Neuronal stem cell (in vitro differentiated cells): ENCODE data around the gene TSPAN9.

Source experiments
- DNase-seq: peaks from one replicate; pipeline ENCODE4 v3.0.0-alpha.2; 2013; ENCODE audit warnings: low spot score
- H2AFZ ChIP-seq: one replicate; pipeline ENCODE4 v1.6.1; 2013; ENCODE audit warnings: mild to moderate bottlenecking, low read length, inconsistent platforms
- H2AK5ac ChIP-seq: 2 replicates; pipeline ENCODE4 v1.6.1; 2013; ENCODE audit warnings: low read depth, mild to moderate bottlenecking, inconsistent platforms, low read length, moderate library complexity, mixed read lengths
- H2BK120ac ChIP-seq: 2 replicates; pipeline ENCODE4 v1.6.1; 2013; ENCODE audit warnings: low read depth, mild to moderate bottlenecking, inconsistent platforms, low read length, moderate library complexity, mixed read lengths
- H2BK12ac ChIP-seq: one replicate; pipeline ENCODE4 v1.6.1; 2013; ENCODE audit warnings: low read length, inconsistent platforms
- H2BK15ac ChIP-seq: 2 replicates; pipeline ENCODE4 v1.6.1; 2013; ENCODE audit warnings: mild to moderate bottlenecking, low read length, inconsistent platforms, mixed read lengths
- H2BK5ac ChIP-seq: one replicate; pipeline ENCODE4 v1.6.1; 2013; ENCODE audit warnings: inconsistent platforms, mild to moderate bottlenecking, low read length, moderate library complexity
- H3K14ac ChIP-seq: one replicate; pipeline ENCODE4 v1.6.1; 2013; ENCODE audit warnings: low read length, inconsistent platforms
- H3K18ac ChIP-seq: 2 replicates; pipeline ENCODE4 v1.6.1; 2013; ENCODE audit warnings: low read length, inconsistent platforms
- H3K23ac ChIP-seq: 2 replicates; pipeline ENCODE4 v1.6.1; 2013; ENCODE audit warnings: low read depth, mild to moderate bottlenecking, mixed read lengths, low read length, inconsistent platforms; ENCODE audit not compliant: poor library complexity
- H3K27ac ChIP-seq: replicated peaks from 3 replicates; pipeline ENCODE4 v1.5.1; 2013; ENCODE audit warnings: low read length, inconsistent platforms
- H3K27me3 ChIP-seq, 3 experiments: 2 replicates each; pipeline ENCODE4 v1.6.1; 2013; ENCODE audit warnings: low read length in 3 of 3, mild to moderate bottlenecking in 2 of 3, inconsistent platforms in 1 of 3, low read depth in 1 of 3, mixed read lengths in 1 of 3, moderate library complexity in 1 of 3; ENCODE audit not compliant: control insufficient read depth in 3 of 3, insufficient read depth in 3 of 3
- H3K36me3 ChIP-seq, 2 donors: replicated peaks in 1 of 2; 2 replicates each; pipeline ENCODE4 v1.6.1; 2013; ENCODE audit warnings: low read length in 2 of 2; ENCODE audit not compliant: control insufficient read depth in 2 of 2, insufficient read depth in 2 of 2
- H3K4ac ChIP-seq: 2 replicates; pipeline ENCODE4 v1.6.1; 2013; ENCODE audit warnings: inconsistent platforms, mild to moderate bottlenecking, low read length, moderate library complexity
- H3K4me1 ChIP-seq, 2 donors: 1 replicate in 1 of 2; 2 replicates in 1 of 2; pipeline ENCODE4 v1.6.1; 2013; ENCODE audit warnings: low read length in 2 of 2, low read depth in 1 of 2; ENCODE audit not compliant: control insufficient read depth in 2 of 2, insufficient read depth in 1 of 2
- H3K4me2 ChIP-seq: one replicate; pipeline ENCODE4 v1.6.1; 2013; ENCODE audit warnings: mild to moderate bottlenecking, low read length, inconsistent platforms; ENCODE audit not compliant: insufficient read depth, poor library complexity, severe bottlenecking
- H3K4me3 ChIP-seq, 2 donors: 2 replicates each; pipeline ENCODE4 v1.5.1; 2013; ENCODE audit warnings: low read length in 2 of 2, mild to moderate bottlenecking in 2 of 2, inconsistent platforms in 1 of 2, moderate library complexity in 1 of 2
- H3K79me1 ChIP-seq: one replicate; pipeline ENCODE4 v1.6.1; 2013; ENCODE audit warnings: low read depth, mild to moderate bottlenecking, inconsistent platforms, low read length, moderate library complexity
- H3K9ac ChIP-seq: one replicate; pipeline ENCODE4 v1.6.1; 2013; ENCODE audit warnings: mild to moderate bottlenecking, low read depth, low read length, inconsistent platforms; ENCODE audit not compliant: poor library complexity
- H3K9me3 ChIP-seq, 2 donors: replicated peaks in 1 of 2; 2 replicates each; pipeline versions ENCODE3 to v1.6.1; 2013; ENCODE audit warnings: low read length in 2 of 2, mild to moderate bottlenecking in 2 of 2, inconsistent platforms in 1 of 2, low read depth in 1 of 2, mixed read lengths in 1 of 2, moderate library complexity in 1 of 2; ENCODE audit not compliant: control insufficient read depth in 2 of 2, insufficient read depth in 1 of 2
- H4K8ac ChIP-seq: one replicate; pipeline ENCODE4 v1.6.1; 2013; ENCODE audit warnings: low read depth, mild to moderate bottlenecking, inconsistent platforms, low read length, moderate library complexity
- H4K91ac ChIP-seq: one replicate; pipeline ENCODE4 v1.6.1; 2013; ENCODE audit warnings: low read length, low read depth, mild to moderate bottlenecking, inconsistent platforms; ENCODE audit not compliant: poor library complexity
- WGBS, 2 donors: extraction: QIAGEN DNeasy Blood & Tissue Kit; methylation state at CpG; one replicate each; pipeline ENCODE4 v1.1.7; 2013; ENCODE audit warnings: missing lambda C conversion rate in 2 of 2, mixed read lengths in 1 of 2; ENCODE audit not compliant: insufficient read length in 2 of 2, insufficient replicate concordance in 1 of 2; ENCODE audit errors: extremely low coverage in 2 of 2; 5-methylcytosine and 5-hydroxymethylcytosine counted together

TSPAN9 gene

DNA sequence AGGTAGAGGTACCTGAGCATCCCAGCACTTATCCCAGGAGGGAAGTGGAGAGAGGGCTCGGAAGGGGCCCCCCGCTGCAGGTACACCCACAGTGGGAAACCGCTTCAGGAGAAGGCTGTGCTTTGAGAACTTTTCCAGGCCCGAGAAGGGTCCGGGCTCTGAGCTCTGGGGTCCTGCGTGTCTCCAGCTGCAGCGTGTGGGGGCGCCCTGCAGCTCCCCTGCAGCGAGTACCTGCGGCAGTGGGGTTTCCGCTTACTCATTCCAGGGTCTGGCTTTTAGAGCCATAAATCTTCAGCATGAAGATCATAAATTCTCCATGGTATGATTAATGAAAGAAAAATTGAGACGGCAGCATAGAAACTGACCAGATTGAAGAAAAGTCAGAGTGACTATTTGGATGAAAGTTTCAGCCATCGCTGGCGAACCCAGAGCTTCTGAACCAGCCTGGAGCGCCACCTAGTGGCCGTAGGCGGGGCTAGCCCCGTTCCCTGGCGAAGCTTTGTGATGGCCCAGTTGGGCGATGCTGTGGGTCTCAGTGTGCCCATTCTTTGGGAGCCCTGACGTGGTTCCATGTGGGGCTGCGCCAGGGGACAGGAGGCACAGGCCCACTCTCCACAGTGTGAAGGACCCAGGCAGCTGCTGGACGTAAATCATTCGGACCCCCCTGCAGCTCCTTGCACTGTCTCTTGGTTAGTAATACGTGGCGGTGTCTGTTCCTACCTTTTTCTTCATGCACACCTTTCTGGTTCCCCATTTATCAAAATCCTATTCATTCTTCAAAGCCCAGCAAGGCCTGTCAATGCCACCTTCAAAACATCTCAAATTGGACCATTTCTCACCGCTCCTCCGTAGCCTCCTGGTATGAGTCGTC lies 198.2 kb downstream of the TSPAN9 start:
- H3K4ac ChIP-seq, result no peak overlapping the region
- WGBS, 2 donors, result no CpG with 5 or more reads among the region's 29 CpGs

GRCh38 chr12:3276226-3276625 lies 199.0 kb downstream of the TSPAN9 start:
- Histone ChIP-seq H3K79me1 (peaks cover 2% of the 10 kb centered on the region), H4K91ac (no peak overlapping the region), H3K4ac (no peak overlapping the region), H3K4me1 (peaks cover 7% of the 10 kb centered on the region in 2 donors), H2BK15ac (no peak overlapping the region), H4K8ac (peak overlapping the region; percentile 52), H2AK5ac (peak overlapping the region; percentile 60), H3K23ac (no peak overlapping the region), H3K9ac (no peak overlapping the region), H2BK12ac (no peak overlapping the region), H3K27me3 (no peaks in the 10 kb centered on the region), H3K27ac (no peak overlapping the region), H3K36me3 (no peaks in the 10 kb centered on the region), H3K4me3 (no peak overlapping the region), H2BK120ac (no peak overlapping the region), H3K18ac (no peak overlapping the region), H3K9me3 (no peaks in the 10 kb centered on the region), H3K4me2 (no peak overlapping the region), H3K14ac (no peak overlapping the region), H2AFZ (no peak overlapping the region), H2BK5ac (no peak overlapping the region)
- WGBS, 2 donors, result no CpG with 5 or more reads among the region's 14 CpGs
- no peak for DNase-seq

More for the DNA sequence above, 198.2 kb downstream of the TSPAN9 start:
- Histone ChIP-seq H3K9ac (peak overlapping the region; percentile 32), H3K4me3 (no peak overlapping the region), H3K27me3 (no peaks in the 10 kb centered on the region), H2BK12ac (no peak overlapping the region), H3K23ac (no peak overlapping the region), H2BK15ac (no peak overlapping the region), H4K91ac (no peak overlapping the region), H3K4me2 (no peak overlapping the region), H3K4me1 (peaks cover 6 to 9% of the 10 kb centered on the region in 2 donors), H2AFZ (no peak overlapping the region), H3K9me3 (no peaks in the 10 kb centered on the region), H2BK5ac (no peak overlapping the region), H3K18ac (peak overlapping the region; percentile 65), H2AK5ac (peak overlapping the region; percentile 72), H3K36me3 (no peaks in the 10 kb centered on the region), H4K8ac (no peak overlapping the region), H3K27ac (no peak overlapping the region), H2BK120ac (no peak overlapping the region), H3K79me1 (peaks cover 2% of the 10 kb centered on the region), H3K14ac (peak overlapping the region; percentile 6)
- peak; percentile 73 for DNase-seq

- Histone ChIP-seq H3K9me3 (no peaks in the 10 kb centered on the region), H3K36me3 (no peaks in the 10 kb centered on the region), H2BK15ac (no peak overlapping the region), H3K23ac (no peak overlapping the region), H3K27me3 (no peaks in the 10 kb centered on the region), H3K79me1 (peaks cover 2% of the 10 kb centered on the region), H2AFZ (no peak overlapping the region), H2BK120ac (no peak overlapping the region), H2BK12ac (no peak overlapping the region), H3K14ac (no peak overlapping the region), H3K4me2 (no peak overlapping the region), H3K4ac (no peak overlapping the region), H3K9ac (no peak overlapping the region), H4K8ac (no peak overlapping the region), H2BK5ac (no peak overlapping the region), H3K4me3 (no peak overlapping the region), H4K91ac (no peak overlapping the region), H3K18ac (no peak overlapping the region), H3K4me1 (peaks cover 0 to 4% of the 10 kb centered on the region in 2 donors), H3K27ac (no peak overlapping the region), H2AK5ac (no peak overlapping the region)
- no peak for DNase-seq
- no CpG with 5 or more reads among the region's 18 CpGs for WGBS, 2 donors
Measured at GRCh38 chr12:3277306-3277943, 200.2 kb downstream of the TSPAN9 start.

DNA sequence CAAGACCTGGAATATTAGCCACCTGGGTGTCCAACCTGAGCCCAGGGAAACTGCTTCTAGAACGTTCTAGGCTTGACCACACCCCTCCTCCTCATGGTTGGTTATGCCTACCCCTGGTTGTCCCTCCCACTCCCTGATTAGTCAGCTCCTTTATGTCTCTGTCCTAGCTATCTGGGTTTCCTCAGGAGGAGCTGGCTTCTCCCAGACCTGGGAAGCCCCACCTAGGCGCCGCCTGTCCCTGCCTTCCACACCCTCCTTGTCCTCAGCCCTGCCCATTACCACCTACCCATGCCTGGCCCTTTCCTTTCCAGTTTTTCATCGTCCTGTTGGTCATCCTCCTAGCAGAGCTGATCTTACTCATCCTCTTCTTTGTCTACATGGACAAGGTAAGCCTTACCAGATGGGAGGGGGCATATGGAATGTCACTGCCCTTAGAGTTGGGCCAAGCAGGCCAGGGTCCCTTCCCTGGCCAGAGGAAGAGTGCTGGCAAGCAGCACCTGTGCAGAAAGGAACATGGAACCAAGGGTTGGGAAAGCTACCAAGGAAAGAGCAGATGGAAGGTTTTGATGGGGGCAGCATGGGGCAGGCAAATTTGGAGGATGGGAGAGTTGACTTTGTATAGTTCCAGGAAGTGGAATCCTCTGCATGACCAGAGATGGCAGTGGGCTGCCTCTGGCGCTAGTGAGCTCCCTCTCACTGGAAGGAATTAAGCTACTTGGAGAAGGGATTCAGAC lies 201.7 kb downstream of the TSPAN9 start:
- Histone ChIP-seq H2BK5ac (no peak overlapping the region), H3K79me1 (peaks cover 2% of the 10 kb centered on the region), H3K14ac (no peak overlapping the region), H3K9ac (no peak overlapping the region), H2BK15ac (no peak overlapping the region), H2AFZ (no peak overlapping the region), H3K18ac (no peak overlapping the region), H3K4me2 (no peak overlapping the region), H4K91ac (no peak overlapping the region), H3K36me3 (no peaks in the 10 kb centered on the region), H2AK5ac (no peak overlapping the region), H3K23ac (no peak overlapping the region), H3K27me3 (no peaks in the 10 kb centered on the region), H3K4me3 (no peak overlapping the region), H3K4me1 (peaks cover 0 to 4% of the 10 kb centered on the region in 2 donors), H4K8ac (no peak overlapping the region), H2BK12ac (no peak overlapping the region), H3K27ac (no peak overlapping the region), H3K9me3 (no peaks in the 10 kb centered on the region), H3K4ac (no peak overlapping the region), H2BK120ac (no peak overlapping the region)
- WGBS, 2 donors, result no CpG with 5 or more reads among the region's 5 CpGs
- no peak for DNase-seq
